GM18507 (cell line): ENCODE data around the gene DCAF12.
"Not testable (repeated sequence)": the region's sequence is repeated elsewhere in the genome, so short reads cannot be mapped to it uniquely, and the experiment has no call there.

Experiments used
- DNase-seq: peaks from one replicate; pipeline ENCODE4 v3.0.0; 2011; ENCODE audit warnings: low read depth; ENCODE audit not compliant: insufficient read length; ENCODE audit errors: extremely low spot score
- FAIRE-seq: peaks from 2 replicates; lab custom pipeline; 2011; peaks lifted over from hg19 to GRCh38; lab: Jason Lieb, UNC

Gene DCAF12

DNA sequence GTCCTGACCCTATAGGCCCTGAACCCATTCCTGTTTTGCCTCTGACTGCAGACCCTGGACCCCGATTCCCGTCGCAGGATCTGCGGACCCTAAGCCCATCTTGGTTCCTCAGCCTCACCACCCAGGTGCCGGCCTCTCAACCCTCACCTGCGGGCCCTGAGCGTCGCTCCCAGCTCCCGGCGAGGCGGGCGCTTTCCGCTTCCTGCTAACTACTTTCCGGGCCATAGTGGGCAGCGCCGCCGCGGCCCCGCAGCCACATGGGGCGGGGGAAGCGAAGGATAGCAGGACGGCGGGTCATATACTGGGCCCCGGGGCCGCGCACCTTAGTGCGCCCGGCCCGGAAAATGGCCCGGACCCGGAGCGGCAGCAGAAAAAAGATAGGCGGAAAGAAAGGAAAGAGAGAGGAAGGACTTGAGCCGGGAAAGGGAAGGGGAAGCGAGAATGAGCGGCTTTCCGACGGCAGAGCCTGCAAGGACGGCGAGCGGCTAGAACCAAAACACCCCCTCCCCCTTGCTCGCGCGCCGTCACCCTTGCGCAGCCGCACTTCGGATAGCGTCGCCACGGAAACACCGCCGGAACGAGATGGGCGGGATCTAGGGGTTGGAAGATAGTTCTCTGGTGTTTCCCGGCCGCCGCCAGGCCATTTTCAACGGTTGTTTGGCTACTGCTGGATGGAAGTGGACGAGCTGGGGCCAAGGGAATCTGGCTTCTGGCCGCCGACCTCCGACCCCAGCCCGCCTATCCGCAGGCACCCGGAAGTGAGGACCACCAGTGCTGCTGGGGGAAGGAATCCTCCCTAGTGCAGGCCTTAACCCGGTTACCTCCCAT lies at the start of gene DCAF12:
TSS of gene DCAF12 (minus strand) at position 492 of the 828 bp plus-strand sequence. CDS start at position 225, 267 bp downstream.
- DNase-seq (peak; percentile 85), FAIRE-seq (peak; percentile 95)

DNA sequence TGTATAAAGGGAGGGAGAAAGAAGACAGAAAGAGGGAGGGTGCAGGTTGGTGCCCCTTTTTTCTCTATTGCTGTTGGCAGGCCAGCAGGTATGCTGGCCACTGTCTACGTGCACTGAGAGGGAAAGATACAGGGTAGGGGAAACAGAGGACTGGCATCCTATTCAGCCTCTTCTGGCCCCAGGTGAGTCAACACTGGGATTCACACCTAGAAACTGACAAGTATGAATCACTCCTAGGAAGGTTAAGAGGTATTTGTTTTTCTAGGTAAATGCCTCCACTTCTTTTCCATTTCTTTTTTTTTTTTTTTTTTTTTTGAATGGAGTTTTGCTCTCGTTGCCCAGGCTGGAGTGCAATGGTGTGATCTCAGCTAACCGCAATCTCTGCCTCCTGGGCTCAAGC lies 49.6 kb upstream of the DCAF12 start:
- no peak for FAIRE-seq
- no peak for DNase-seq

DNA sequence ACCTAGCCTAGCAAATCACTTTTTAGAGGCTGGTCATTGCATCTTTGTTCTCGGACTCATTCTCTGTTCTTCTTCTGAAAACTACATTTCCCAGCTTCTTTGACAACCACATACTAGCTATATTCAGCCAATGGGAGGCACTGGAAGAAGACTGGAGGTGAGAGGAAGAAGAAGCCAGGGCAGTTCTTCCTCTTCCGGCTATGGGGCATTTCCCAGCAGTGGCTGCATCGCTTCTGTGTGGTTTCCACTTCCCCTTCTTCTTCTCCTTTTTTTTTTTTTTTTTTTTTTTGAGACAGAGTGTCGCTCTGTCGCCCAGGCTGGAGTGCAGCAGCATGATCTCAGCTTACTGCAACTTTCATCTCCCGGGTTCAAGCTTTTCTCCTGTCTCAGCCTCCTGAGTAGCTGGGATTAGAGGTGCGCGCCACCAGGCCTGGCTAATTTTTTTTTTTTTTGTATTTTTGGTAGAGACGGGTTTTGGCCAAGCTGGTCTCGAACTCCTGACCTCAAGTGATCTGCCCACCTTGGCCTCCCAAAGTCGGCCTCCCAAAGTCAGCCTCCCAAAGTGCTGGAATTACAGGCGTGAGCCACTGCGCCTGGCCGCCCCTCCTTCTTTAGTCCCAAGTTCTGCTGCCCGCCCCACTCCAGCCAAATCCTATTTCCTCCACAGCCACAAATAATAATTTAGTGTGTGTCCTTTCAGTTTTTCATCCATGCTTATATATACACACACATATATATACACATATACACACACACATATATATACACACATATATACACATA lies 45.4 kb upstream of the DCAF12 start:
- FAIRE-seq = peak; percentile 83
- DNase-seq = no peak

DNA sequence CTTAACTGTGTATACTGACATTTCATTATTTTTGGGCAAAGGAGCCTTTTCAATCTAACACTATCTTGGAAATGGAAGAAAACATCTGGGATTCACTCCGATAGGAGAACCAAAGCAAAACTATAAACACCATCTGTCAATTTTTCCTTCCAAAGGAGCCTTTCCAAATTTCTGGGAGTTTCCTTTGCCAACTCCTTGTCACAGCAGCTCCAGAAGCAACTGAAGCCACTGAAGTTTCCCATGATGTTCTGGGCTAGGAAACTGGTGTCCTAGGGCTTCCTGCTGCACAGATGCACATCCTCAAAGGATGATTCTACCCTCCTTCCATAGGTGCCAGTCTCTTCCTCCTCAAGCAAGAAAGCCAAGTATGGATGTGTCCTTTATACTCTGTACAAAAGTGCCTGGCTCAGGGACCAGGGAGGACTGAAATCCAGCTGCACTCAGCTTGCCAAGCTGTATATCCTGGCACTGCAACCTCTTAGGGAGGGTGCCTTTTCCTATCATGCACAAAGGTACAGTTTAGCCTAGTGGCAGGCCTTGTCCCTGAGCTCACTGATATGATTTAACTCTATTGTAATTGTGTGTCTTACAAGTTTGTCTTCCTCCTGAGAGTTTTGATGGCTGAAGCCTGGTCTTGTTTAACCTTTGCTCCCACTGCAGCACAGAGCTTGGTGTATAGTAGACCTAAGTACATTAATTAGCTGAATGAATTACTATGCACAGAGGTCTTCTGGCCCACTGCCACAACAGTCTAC lies 43.9 kb upstream of the DCAF12 start:
- DNase-seq (no peak), FAIRE-seq (no peak)

DNA sequence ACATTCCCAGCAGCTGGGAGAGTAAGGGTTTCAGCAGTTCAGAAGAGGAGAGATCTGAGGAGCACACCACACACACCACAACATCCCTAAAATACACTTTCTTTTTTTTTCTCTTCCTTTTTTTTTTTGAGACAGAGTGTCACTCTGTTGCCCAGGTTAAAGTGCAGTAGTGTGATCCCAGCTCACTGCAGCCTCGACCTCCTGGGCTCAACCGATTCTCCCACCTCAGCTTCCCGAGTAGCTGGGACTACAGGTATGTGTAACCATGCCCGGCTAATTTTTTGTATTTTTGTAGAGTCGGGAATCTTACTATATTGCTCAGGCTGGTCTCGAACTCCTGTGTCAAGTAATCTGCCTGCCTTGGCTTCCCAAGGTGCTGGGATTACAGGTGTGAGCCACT lies 42.6 kb upstream of the DCAF12 start:
- FAIRE-seq = no peak
- DNase-seq = no peak

DNA sequence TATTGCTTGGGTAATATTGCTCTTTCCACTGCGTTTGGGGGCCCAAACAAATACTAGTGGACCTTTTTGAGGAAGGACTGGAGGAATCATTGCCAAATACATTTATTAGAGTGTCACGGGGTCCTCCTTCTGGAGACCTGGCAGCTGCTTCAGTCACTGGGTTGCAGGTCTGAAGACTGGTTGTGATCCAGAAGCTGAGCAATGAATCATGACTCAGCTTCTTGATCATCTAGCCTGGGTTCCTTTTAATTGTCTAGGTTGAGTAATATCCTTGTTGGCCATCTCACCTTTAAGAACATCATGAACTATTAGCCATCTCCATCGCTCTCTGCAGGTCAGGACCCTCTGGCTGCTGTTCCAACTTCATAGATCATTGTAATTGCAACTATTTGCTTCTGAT lies 36.9 kb upstream of the DCAF12 start:
- no peak for FAIRE-seq
- DNase-seq = no peak

DNA sequence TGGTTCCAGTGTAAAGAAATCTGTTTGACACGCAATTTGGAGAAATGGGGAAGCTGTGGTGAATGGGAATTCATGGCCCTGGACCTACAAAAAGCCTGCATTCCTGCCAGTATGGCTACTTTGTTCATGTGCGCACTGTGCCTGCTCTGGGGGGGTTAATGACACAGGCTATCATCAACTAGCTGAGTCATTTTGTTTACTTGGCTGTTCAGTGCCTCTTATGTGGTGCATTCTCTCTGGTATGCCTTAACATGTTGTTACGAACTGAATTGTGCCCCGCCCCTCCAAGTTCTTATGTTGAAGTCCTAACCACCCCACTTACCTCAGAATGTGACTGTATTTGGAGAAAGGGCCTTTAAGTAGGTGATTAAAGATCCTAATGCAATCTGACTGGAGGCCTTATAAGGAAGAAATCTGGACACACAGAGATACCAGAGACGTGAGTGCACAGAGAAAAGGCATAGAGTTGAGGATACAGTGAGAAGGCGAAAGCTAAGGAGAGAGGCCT lies 31.9 kb upstream of the DCAF12 start:
- no peak for FAIRE-seq
- DNase-seq = no peak

DNA sequence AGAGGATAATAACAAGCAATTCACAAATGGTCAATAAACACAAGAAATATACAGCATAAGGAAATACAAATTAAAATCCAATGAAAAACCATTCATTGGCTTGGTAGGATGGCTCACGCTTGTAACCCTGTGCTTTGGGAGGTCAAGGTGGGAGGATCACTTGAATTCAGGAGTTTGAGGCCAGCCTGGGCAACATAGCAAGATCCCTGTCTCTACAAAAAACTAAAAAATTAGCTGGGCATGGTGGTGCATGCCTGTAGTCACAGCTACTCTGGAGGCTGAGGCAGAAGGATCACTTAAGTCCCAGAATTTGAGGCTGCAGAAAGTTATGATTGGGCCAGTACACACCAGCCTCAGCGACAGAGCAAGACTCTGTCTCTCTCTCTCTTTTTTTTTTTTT lies 31.4 kb upstream of the DCAF12 start:
- FAIRE-seq = no peak

DNA sequence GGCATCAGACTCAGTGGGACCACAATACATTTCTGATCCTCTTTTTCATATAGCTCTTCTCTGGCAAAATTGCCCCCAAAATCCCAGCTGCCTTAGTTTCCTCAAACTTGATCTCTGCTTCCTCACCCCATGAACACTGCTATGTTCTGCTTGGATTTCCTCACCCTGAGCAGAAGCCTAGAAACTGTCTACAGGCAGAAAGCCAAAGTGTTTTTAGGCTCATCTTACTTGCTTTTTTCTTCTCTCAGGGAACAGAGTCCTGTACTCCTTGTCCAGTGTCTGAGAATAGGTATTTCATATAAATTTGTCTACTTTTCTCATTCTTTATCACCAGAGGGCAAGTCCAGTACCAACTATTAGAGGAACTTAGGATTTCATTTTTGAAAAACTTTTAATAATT lies 30.8 kb upstream of the DCAF12 start:
- FAIRE-seq (no peak), DNase-seq (no peak)

More for the DNA sequence above, 31.4 kb upstream of the DCAF12 start:
- no peak for DNase-seq

DNA sequence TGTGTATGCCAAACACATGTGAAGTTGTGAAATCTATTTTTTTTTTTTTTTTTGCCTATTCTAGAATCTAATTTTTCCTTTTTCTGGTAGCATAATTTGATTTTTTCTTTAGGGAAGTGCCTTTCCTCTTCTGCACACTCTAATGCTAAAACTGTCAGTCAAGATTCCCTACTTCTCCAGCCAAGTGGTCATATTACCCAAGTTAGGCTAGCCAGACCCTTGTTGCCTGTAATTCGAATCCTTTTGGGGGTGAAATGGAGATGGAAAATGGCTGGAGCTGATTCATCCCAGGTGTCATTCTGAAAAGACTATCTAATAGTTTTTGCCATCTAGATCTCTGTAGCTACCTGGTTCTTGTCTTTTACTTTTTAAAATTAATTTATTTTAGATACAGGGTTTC lies 27.6 kb upstream of the DCAF12 start:
- FAIRE-seq = no peak
- no peak for DNase-seq

DNA sequence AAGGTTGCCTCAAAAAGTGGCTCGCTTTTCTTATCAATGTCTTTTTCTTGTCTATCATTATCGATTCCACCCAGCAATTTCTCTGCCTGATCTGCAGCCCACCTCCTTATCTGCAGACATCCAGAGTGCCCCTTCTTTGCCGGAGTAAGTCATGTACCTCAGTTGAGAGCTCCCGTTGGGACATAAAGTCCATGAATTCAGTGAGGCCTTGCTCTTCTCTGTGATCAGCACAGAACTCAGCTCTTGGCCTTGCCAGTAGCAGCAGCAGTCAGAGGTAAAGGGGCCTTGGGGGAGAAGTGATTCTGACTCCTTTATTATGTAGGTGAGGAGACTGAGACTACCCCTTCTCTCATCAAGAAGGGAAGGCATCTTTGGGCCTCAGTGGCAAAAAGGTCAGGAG lies 24.9 kb upstream of the DCAF12 start:
- DNase-seq = no peak
- no peak for FAIRE-seq

DNA sequence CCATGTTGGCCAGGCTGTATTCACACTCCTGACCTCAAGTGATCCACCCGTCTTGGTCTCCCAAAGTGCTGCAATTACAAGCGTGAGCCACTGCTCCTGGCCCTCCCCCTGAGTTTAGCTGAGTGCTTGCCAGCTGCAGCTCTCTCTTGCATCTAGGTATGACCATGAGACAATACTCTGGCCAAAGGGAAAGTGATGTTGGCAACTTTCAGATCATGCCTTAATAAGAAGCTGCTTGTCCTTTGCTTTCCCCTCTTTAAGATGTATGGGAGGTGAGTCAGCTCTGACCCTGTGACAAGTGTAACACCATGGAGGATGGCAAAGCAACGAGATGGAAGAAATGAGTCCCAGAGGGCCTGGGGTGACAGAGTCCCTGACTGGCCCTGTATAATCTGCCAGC lies 18.7 kb upstream of the DCAF12 start:
- no peak for DNase-seq
- no peak for FAIRE-seq

DNA sequence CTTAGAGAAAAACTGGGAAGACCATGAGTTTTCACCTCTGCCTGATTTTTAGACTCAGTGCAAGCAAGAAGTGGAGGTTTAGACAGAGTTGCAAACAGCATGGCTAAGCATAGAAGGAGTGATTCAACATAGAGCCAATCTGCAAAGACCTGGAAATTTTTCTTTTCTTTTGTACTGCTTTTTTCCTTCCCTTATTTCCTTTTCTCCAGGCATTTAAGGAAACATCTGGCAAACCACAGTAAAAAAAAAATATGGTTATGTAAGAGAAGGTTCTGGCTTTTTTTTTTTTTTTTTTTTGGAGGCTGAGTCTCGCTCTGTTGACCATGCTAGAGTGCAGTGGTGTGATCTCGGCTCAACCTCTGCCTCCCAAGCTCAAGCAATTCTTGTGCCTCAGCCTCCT lies 16.6 kb upstream of the DCAF12 start:
- DNase-seq (no peak), FAIRE-seq (no peak)

DNA sequence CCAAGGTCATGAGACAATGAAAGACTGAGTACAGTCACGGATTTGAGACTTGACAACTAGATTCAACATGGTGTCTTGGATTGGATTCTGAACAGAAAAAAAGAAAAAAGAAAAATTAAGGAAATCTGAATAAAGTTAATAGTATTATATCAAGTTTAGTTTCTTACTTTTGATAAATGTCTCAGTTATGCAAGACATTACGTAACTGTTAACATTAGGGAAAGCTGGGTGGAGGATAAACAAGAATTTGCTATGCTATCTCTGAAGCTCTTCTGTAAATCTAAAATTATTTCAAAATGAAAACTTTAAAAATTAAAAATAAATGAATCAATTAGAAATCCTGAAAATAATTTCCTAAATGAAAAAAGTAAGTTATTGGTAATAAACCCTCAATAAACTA lies 14.4 kb upstream of the DCAF12 start:
- no peak for FAIRE-seq
- no peak for DNase-seq

DNA sequence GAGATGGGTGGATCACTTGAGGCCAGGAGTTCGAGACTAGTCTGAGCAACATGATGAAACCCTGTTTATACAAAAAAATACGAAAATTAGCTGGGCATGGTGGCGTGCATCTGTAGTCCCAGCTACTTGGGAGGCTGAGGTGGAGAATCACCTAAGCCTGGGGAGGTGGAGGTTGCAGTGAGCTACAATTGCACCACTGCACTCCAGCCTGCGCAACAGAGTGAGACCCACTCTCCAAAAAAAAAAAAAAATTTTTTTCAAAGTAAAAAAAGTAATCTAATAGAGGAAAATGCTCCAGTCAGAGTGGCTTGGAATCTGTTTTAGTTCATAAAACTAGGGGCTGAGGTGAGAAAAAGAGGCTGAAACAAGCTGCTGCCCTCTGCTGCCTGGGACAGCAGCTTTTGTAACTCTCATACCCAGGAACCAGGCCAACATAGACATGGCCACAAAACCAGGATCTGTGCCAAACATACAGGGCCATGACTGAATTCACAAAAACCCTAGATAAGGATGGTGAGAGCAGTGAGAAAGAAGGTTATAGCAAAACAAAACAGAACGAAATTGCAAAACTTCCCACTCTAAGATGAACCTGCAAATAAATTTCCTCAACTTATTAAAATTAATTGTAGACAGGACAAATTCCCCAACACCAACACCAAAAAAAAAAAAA lies 13.1 kb upstream of the DCAF12 start:
- FAIRE-seq (no peak), DNase-seq (no peak)

DNA sequence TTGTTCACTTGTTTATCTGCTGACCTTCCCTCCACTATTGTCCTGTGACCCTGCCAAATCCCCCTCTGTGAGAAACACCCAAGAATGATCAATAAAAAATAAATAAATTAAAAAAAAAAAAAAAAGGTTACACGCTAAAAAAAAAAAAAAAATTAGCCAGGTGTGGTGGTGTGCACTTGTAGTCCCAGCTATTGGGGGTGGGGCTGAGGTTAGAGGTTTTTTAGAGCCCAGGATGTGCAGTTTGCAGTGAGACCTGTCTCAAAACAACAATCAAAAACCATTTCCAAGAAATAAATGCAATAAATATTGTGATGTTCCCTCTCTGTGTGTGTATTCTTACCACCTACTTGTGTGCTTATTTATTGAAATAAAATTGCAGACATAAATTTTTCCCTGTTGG lies 12.1 kb upstream of the DCAF12 start:
- DNase-seq, FAIRE-seq: not testable (repeated sequence)

DNA sequence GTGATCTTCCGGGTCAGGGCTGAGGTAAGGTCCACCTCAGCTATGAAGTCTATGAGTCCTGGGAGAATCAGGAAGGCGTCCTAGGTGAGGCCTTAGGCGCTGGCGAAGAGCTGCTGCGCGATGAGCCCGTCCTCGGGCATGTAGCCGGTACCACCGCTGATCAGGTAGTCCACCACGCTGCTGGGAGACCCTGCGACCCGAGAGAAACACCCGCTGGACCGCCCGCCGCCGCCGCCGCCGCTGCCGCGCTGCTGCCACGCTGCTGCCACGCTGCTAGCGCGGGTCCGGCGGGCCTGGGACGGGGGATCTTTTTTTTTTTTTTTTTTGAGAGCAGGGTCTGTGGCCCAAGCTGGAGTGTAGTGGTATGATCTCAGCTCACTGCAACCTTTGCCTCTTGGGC lies 8.0 kb upstream of the DCAF12 start:
- FAIRE-seq (no peak), DNase-seq (no peak)

DNA sequence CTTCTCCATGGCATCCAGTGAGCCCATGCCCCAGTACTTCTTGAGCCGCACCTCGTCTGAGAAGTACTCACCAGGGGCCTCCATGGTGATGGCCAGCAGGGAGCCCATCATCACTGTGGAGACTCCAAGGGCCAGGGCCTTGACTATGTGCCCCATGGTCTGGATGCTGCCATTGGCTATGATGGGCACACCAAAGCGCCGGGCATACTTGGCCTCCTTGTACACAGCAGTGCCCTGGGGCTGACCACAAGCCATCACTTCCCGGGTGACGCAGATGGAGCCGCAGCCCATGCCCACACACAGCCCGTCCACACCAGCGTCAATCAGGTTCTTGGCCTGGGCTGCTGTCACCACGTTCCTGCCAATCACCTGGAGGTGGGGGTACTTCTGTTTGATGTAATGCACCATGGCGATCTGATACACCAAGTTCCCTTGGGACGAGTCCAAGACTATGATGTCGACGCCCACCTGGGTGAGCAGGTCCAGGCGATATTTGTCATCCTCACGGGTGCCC lies 7.0 kb upstream of the DCAF12 start:
- FAIRE-seq = no peak

DNA sequence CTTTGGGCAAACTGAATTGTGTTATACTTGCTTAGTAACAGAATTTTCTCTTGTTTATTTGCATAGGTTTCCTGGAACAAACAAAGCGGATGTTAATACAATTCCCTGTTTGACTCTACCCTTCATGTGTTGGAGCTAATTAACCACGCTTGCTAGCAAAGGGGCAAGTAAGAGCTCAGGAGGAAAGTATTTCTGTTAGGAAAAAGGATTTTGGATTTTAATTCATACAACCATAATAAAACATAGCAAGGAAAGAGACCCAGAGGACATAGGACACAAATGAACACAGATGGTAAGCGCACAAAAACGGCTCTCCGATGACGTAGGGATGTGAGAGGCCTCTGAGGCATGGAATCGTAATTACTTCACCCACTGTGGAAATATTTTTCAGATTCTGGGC lies 5.1 kb upstream of the DCAF12 start:
- FAIRE-seq = no peak
- DNase-seq = no peak

More for the DNA sequence above, 7.0 kb upstream of the DCAF12 start:
- DNase-seq = no peak
